ENCODE data around the gene PNPLA3. TPM values are rescaled to one million over a fixed set of nuclear protein-coding genes. Genes with fewer than 3 reads are reported as not detected.

The PNPLA3 gene
- total RNA-seq, 1 donor from 2014 or later: 4.6 TPM

GRCh38 chr22:43921370-43921769 is 2.2 kb upstream of the PNPLA3 start:
- no peak for DNase-seq (ENCODE audit: extremely low read depth, low read depth, low spot score)

GRCh38 chr22:43922123-43922522 is 1.5 kb upstream of the PNPLA3 start:
- DNase-seq (ENCODE audit: extremely low read depth, low read depth, low spot score): no peak

GRCh38 chr22:43923191-43923590 is 414 bp upstream of the PNPLA3 start:
- DNase-seq (ENCODE audit: extremely low read depth, low read depth, low spot score): no peak

- no peak for DNase-seq (ENCODE audit: extremely low read depth, low read depth, low spot score)
Observed at GRCh38 chr22:43924877-43925276, 1.3 kb downstream of the PNPLA3 start.

- DNase-seq (ENCODE audit: extremely low read depth, low read depth, low spot score): no peak
Observed at GRCh38 chr22:43925433-43926348, 2.1 kb downstream of the PNPLA3 start.

GRCh38 chr22:43926349-43926710 is 2.7 kb downstream of the PNPLA3 start:
- DNase-seq (ENCODE audit: extremely low read depth, low read depth, low spot score): no peak

- no peak for DNase-seq (ENCODE audit: extremely low read depth, low read depth, low spot score)
Observed at GRCh38 chr22:43928468-43928867, 4.9 kb downstream of the PNPLA3 start.

- DNase-seq (ENCODE audit: extremely low read depth, low read depth, low spot score): no peak
Observed at GRCh38 chr22:43928908-43929307, 5.3 kb downstream of the PNPLA3 start.

- no peak for DNase-seq (ENCODE audit: extremely low read depth, low read depth, low spot score)
Observed at GRCh38 chr22:43931771-43932170, 8.2 kb downstream of the PNPLA3 start.

- no peak for DNase-seq (ENCODE audit: extremely low read depth, low read depth, low spot score)
Observed at GRCh38 chr22:43941449-43941848, 17.8 kb downstream of the PNPLA3 start.

- no peak for DNase-seq (ENCODE audit: extremely low read depth, low read depth, low spot score)
Observed at GRCh38 chr22:43944670-43945430, 21.2 kb downstream of the PNPLA3 start.

GRCh38 chr22:43945632-43946383 is 22.2 kb downstream of the PNPLA3 start:
- no peak for DNase-seq (ENCODE audit: extremely low read depth, low read depth, low spot score)

- no peak for DNase-seq (ENCODE audit: extremely low read depth, low read depth, low spot score)
Observed at GRCh38 chr22:43946384-43946667, 22.7 kb downstream of the PNPLA3 start.

- DNase-seq (ENCODE audit: extremely low read depth, low read depth, low spot score): no peak
Observed at GRCh38 chr22:43948836-43949406, 25.3 kb downstream of the PNPLA3 start.

- DNase-seq (ENCODE audit: extremely low read depth, low read depth, low spot score): no peak
Observed at GRCh38 chr22:43951391-43951790, 27.8 kb downstream of the PNPLA3 start.

GRCh38 chr22:43951966-43952365 is 28.4 kb downstream of the PNPLA3 start:
- DNase-seq (ENCODE audit: extremely low read depth, low read depth, low spot score): no peak

- no peak for DNase-seq (ENCODE audit: extremely low read depth, low read depth, low spot score)
Observed at GRCh38 chr22:43953988-43954785, 30.6 kb downstream of the PNPLA3 start.

GRCh38 chr22:43955040-43955882 is 31.7 kb downstream of the PNPLA3 start, which contains the start of gene SAMM50:
SAMM50 (plus strand) TSS chr22:43955442; CDS start chr22:43955578, 136 bp downstream.
- DNase-seq (ENCODE audit: extremely low read depth, low read depth, low spot score): no peak

Measured in glomerular endothelial cell (primary cell).